ENCODE results near the gene RNH1.
"Not testable (repeated sequence)": the region's sequence is repeated elsewhere in the genome, so short reads cannot be mapped to it uniquely, and the experiment has no call there.

Gene RNH1

GRCh38 chr11:516918-517685, 10.1 kb upstream of the RNH1 start:
- not testable (repeated sequence) for DNase-seq

GRCh38 chr11:516400-516799, 9.4 kb upstream of the RNH1 start:
- no peak for DNase-seq

GRCh38 chr11:515131-515530, 8.1 kb upstream of the RNH1 start:
- DNase-seq: no peak

- DNase-seq: no peak
Observed at GRCh38 chr11:514606-515005, 7.6 kb upstream of the RNH1 start.

DNA sequence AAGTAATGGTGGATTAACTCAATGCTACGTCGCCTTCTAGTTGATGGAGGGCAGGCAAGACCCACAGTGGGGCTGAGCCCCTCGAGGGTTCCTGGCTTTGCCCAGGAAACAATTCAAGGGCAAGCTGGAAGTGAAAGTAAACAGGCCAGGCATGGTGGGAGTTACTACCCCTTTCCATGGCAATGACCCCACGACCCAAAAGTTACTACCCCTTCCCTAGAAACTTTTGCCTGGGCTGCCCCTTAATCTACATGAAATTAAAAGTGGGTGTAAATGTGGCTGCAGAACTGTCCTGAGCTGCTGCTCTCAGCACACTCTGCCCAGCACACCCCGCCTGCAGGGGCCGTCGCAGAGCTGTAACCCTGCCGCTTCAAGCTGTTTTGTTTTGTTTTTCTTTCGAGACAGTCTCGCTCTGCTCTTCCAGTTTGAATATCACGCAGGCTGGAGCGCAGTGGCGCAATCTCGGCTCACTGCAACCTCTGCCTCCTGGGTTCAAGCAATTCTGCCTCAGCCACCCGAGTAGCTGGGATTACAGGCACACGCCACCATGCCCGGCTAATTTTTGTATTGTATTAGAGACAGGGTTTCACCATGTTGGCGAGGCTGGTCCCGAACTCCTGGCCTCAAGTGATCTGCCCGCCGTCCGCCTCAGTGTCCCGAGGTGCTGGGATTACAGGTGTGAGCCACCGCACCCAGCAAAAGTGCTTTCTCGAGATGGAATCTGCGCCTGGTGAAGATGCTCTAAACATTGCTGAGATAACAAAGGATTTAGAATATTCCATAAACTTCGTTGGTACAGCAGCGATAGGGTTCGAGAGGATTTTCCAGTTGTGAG, 5.9 kb upstream of the RNH1 start:
- DNase-seq: no peak

DNA sequence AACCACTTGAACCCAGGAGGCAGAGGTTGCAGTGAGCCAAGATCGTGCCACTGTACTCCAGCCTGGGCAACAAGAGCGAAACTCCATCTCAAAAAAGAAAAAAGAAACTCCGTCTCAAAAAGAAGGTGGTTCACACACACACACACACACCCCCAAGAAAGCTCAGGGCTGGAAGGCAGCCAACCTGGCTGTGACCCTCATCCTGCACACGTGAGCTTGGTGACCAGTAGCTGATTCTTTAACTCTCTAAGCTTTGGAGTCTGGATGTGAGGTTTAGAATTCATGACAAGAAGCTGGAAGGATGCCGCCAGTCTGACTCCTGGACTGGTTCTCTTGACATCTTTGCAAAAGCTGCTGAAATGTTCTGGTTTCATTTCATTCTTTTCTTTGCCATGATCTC, 1.9 kb upstream of the RNH1 start:
- no peak for DNase-seq

GRCh38 chr11:507727-508515, 879 bp upstream of the RNH1 start:
- no peak for DNase-seq

DNA sequence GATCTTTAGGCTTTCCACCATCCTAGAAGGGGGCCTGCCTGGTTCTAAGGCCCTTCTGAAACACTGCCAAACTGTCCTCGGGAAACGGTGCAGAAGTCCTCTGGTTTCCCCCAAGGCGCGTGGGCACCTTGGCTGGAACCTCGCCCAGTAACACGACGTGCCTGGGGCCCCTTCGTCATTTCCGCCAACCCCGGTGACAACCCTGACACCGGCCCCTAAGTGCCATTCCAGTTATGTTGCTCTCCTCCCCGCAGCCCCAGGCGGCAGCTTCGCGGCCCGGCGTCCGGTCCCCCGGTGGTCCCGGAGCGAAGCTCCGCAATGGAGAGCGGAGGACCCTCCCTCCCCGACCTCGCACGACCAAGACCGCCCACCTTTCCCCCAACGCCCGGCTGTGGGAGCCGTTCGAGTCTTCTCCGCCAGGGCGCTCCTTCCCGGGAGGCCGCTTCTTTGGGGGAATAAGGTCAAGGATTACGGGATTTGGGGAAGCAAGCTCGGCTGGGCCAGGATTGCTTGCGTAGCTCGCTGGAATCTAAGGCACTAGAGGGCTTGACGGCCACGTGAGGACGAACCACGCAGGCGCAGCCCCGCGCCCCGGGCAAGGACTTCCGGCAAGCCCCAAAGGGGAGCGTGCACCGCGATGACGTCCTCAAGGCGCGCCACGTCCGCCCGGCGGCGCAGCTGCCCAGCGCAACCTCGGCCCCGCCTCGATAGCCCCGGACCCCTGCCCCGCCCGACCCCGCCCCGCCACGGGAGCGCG, 626 bp downstream of the RNH1 start:
- DNase-seq: peak; percentile 96

GRCh38 chr11:504994-505344, 2.1 kb downstream of the RNH1 start:
- no peak for DNase-seq

GRCh38 chr11:504053-504993, 2.7 kb downstream of the RNH1 start:
- DNase-seq: no peak

- DNase-seq: no peak
Observed at GRCh38 chr11:503179-503981, 3.7 kb downstream of the RNH1 start.

- DNase-seq: no peak
Observed at GRCh38 chr11:502288-503178, 4.5 kb downstream of the RNH1 start.

GRCh38 chr11:501683-502287, 5.3 kb downstream of the RNH1 start:
- no peak for DNase-seq

DNA sequence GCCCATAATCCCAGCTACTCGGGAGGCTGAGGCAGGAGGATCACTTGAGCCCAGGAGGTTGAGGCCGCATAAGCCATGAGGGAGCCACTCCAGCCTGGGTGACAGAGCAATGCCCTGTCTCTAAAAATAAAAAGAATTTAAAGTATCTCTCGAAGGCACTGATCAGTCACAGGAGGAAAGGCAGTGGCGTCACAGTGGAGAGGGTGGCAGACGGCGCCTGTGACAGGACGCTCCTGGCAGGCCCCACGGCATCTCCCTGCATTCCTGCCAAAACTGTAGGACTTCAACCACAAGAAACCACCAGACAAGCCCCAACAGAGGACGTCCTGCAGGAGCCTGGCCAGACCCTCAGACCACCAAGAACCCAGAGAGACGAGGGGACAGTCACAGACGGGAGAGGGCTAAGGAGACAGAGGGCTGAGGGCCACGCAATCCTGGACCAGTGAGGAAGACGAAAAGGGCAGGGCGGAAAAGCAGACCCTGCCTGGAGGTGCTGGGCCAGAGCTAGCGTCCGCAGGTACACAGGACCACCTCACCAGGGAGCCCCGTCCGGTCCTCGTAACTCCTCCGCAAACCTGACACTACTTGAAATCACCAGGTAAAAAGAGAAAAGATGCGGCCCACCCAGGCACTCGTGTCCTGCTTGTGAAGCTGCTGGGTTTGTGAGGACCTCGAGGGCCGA, 5.9 kb downstream of the RNH1 start:
- DNase-seq: no peak

GRCh38 chr11:499201-500076, 7.6 kb downstream of the RNH1 start:
- no peak for DNase-seq

GRCh38 chr11:498297-499181, 8.5 kb downstream of the RNH1 start:
- no peak for DNase-seq

Measured in activated CD4-positive, alpha-beta T cell treated with anti-CD3 and anti-CD28 coated beads, Interleukin-2, amount 50 U/mL, for 4 hours (primary cell).